ENCODE measurements around the gene INSR. TPM values are rescaled to one million over a fixed set of nuclear protein-coding genes. Genes with fewer than 3 reads are reported as not detected.
"Not testable (repeated sequence)": the region's sequence is repeated elsewhere in the genome, so short reads cannot be mapped to it uniquely, and the experiment has no call there.

Gene INSR
- total RNA-seq, 1 donor from 2014 or later = 96.4 TPM

DNA sequence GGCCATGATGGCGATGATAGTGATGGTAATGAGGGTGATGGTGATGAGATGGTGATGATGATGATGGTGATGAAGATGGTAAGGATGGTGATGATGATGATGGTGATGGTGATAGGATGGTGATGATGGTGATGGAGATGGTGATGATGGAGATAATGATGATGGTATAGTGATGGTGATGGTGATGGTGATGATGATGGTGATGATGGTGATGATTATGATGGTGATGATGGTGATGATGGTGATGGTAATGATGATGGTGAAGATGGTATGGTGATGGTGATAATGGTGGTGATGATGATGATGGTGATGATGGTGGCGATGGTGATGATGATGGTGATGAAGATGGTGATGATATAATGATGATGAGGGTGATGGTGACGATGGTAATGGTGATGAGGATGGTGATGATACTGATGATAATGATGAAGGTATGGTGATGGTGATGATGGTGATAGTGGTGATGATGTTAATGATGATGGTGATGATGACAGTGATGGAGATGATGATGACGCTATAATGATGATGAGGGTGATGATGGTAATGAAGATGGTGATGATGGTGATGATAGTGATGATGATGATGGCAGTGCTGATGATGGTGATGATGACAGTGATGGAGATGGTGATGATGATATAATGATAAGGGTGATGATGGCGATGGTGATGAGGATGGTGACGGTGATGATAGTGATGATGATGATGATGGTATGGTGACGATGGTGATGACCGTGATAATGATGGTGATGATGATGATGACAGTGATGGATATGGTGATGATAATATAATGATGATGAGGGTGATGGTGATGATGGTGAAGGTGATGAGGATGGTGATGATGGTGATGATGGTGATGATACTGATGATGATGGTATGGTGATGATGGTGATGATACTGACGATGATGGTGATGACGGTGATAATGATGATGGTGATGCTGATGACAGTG, 187.2 kb downstream of the INSR start:
- ATAC-seq (no peak), DNase-seq (ENCODE audit: low spot score) (no peak)

GRCh38 chr19:7104747-7105447, 189.3 kb downstream of the INSR start:
- ATAC-seq (peak; percentile 26), DNase-seq (ENCODE audit: low spot score) (no peak)

DNA sequence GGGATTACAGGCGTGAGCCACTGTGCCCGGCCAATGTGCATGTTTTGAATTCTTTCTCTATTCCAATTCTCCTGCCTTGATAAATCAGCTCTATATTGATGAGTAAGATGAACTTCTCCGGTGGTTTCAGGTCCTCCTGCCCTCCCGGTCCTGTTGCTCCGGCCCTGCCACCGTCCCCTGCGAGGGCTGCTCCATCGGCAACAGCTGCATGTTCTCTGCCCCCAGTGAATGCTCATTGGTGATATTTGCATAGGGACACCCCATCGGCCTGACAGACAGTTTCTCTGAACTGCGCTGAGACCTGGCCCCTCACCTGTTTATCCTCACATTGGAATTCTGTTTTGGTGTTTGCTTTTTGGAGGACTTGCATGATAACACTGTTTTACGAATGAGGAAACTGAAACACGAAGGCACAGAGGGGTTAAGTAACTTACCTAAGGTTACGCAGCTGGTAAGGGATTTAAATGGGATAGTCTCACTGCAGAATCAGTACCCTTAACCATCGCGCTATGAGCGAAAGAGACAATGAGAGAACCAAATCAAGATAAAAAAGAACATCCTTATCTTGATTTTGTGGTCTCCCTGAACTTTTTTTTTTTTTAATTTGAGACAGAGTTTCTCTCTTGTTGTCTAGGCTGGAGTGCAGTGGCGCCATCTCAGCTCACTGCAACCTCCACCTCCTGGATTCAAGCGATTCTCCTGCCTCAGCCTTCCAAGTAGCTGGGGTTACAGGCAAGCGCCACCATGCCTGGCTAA, 192.5 kb downstream of the INSR start:
- ATAC-seq = no peak
- DNase-seq (ENCODE audit: low spot score) = no peak

DNA sequence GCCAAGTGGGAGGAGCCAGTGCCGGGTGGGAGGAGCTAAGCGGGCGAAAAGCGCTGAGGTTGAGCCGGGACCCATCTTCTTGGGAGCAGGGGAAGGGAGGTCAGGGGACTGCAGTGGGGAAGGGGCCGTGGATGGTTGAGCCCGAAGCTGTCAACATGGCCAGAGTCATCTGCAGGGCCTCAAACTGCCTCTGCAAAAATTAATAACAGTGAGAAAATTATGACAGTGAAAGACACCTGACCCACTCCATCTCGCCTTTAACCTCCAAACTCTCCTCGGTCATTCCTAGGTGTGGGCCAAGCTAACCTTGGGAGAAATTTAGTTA, 194.7 kb downstream of the INSR start:
- ATAC-seq (no peak), DNase-seq (ENCODE audit: low spot score) (no peak)

GRCh38 chr19:7098701-7099596, 195.3 kb downstream of the INSR start:
- DNase-seq (ENCODE audit: low spot score) = peak; percentile 92
- ATAC-seq = peak; percentile 92

- ATAC-seq = no peak
These were observed 196.1 kb downstream of the INSR start for GRCh38 chr19:7098096-7098495.

GRCh38 chr19:7088999-7089398, 205.2 kb downstream of the INSR start:
- ATAC-seq = no peak

More at GRCh38 chr19:7098096-7098495, 196.1 kb downstream of the INSR start:
- no peak for DNase-seq (ENCODE audit: low spot score)

GRCh38 chr19:7083076-7083956, 210.9 kb downstream of the INSR start:
- DNase-seq (ENCODE audit: low spot score) = no peak
- ATAC-seq = no peak

More at GRCh38 chr19:7088999-7089398, 205.2 kb downstream of the INSR start:
- no peak for DNase-seq (ENCODE audit: low spot score)

DNA sequence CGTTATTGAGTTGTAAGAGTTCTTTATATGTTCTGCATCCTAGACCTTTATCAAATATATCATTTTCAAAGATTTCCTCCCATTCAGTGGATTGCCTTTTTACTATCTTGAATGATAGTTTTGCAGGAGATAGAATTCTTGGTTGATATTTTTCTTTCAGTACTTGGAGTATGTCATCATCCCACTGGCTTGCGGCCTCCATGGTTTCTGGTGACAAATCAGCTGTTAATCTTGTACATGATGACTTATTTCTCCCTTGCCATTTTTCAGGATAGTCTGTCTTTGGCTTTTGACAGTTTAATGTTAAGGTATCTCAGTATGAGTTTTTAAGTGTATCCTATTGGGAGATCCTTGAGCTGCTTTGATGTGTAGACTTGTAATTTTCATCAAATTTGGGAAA, 216.2 kb downstream of the INSR start:
- ATAC-seq = no peak
- DNase-seq (ENCODE audit: low spot score) = no peak

DNA sequence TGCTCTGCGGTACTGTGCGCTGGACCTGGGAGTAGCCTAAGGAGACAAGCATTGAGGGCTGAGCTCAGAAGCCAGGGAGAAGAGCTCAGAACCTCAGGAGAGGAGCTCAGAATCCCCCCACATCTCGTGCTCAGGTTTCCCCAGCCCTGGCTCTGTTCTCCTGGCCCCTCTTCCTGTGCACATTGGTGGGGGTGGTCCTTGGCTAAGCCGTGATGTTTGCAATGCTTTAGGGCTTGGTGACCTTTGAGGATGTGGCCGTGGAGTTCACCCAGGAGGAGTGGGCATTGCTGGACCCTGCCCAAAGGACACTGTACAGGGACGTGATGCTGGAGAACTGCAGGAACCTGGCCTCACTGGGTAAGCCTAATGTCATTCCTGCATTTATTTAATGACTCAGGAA, 218.1 kb downstream of the INSR start:
- ATAC-seq (no peak), DNase-seq (ENCODE audit: low spot score) (no peak)

- DNase-seq (ENCODE audit: low spot score) = no peak
- no peak for ATAC-seq
These were observed 219.4 kb downstream of the INSR start for GRCh38 chr19:7074705-7075282.

GRCh38 chr19:7072541-7072940, 221.7 kb downstream of the INSR start:
- ATAC-seq (no peak), DNase-seq (ENCODE audit: low spot score) (no peak)

DNA sequence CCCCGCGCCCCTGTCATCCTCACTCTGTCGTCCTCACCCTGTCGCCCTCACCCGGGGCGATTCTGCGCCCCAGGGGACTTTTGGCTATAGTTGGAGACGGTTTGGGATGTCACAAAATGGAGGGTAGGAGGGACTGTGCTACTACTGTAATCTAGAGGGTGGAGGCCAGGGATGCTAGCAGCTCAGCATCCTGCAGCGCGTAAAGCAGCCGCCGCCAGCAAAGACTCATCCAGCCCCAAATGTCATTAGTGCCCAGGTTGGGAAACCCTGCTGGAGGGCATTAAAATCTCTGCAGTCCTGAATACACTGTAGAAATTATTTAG, 224.3 kb downstream of the INSR start:
- no peak for ATAC-seq

GRCh38 chr19:7069042-7069903, 224.9 kb downstream of the INSR start, which contains the start of gene ZNF557:
Gene ZNF557, plus strand, starts transcription at chr19:7069703. Its CDS starts 5,372 bp downstream, at chr19:7075075.
- DNase-seq (ENCODE audit: low spot score) (peak; percentile 99), ATAC-seq (peak; percentile 98)

More for the DNA sequence above, 224.3 kb downstream of the INSR start:
- no peak for DNase-seq (ENCODE audit: low spot score)

DNA sequence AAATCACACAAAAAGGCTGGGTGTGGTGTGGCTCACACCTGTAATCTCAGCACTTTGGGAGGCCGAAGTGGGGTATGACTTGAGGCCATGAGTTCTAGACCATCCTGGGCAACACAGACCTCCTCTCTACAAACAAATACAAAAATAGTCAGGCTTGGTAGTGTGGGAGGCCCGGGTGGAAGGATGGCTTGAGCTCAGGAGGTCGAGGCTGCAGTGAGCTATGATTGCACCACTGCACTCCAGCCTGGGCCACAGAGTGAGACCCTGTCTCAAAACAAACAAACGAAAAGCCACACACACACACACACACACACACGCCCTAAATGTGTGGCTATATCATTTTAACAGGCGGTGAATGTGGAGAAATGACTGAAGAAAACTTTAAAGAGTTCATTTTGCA, 225.6 kb downstream of the INSR start:
- DNase-seq (ENCODE audit: low spot score) = no peak
- ATAC-seq = no peak

GRCh38 chr19:7067716-7068115, 226.5 kb downstream of the INSR start:
- ATAC-seq = no peak
- DNase-seq (ENCODE audit: low spot score) = no peak

DNA sequence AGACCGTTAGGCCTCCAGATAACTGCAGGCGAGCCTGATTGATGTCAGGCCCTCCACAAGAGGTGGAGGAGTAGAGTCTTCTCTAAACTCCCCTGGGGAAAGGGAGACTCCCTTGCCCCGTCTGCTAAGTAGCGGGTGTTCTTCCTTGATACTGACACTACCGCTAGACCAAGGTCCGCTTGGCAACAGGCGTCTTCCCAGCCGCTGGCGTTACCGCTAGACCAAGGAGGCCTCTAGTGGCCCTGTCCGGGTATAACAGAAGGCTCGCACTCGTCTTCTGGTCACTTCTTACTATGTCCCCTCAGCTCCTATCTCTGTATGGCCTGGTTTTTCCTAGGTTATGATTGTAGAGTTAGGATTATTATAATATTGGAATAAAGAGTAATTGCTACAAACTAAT, 227.1 kb downstream of the INSR start:
- ATAC-seq; DNase-seq (ENCODE audit: low spot score): not testable (repeated sequence)

Data from left lobe of liver (tissue), 2 donors.